HG02571 (cell line): Measurements from ENCODE around the gene HOXA10.

ENCODE experiments used
- ATAC-seq: cut with Tn5 transposase; IDR thresholded peaks from one replicate; pipeline ENCODE4 v1.9.1; 2021; ENCODE audit warnings: mild to moderate bottlenecking, moderate library complexity; ENCODE audit not compliant: unreplicated experiment

HOXA10 gene

DNA sequence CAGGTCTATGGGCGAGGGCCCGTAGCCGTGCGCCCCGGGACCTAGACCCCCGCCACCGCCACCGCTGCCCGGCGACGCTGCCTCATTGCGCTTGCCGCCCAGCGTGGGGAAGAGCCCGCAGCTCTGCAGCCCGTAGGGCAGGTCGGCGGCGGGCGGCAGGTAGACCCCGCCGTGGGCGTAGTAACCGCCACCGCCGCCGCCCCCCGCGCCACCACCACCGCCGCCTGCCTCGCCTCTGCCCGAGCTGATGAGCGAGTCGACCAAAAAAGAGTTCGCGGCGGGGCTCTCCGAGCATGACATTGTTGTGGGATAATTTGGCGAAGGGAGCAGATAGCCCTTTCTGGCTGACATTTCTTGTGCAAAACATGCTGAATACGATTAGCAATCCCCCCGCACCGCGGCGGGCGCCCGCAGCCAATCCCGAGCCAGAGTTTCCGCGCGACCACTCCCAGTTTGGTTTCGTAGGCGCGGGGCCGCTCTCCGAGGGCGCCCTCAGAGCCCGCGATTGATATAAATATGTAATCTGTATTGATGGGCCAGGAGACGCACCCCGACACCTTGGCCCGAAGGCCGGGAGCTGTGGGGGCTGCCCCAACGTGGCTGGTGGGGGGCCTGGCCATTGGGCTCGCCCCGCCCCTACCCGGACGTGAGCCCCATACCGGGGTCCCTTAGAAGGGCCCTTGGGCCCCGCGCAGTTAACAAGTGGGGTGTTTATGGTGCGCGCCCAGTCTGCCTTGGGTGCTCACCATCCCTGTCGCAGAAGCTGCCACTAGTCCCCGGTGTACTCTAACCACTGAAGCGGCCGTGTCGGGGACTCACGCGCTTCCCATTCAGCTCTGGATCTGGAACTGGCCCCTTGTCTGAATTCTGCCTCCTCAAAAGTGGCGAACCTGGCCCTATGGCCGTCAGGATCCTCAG is at the start of gene HOXA10:
TSS of gene HOXA10 (minus strand) at position 365 of the 918 bp plus-strand sequence. CDS start at position 351, 14 bp downstream.
- no peak for ATAC-seq

DNA sequence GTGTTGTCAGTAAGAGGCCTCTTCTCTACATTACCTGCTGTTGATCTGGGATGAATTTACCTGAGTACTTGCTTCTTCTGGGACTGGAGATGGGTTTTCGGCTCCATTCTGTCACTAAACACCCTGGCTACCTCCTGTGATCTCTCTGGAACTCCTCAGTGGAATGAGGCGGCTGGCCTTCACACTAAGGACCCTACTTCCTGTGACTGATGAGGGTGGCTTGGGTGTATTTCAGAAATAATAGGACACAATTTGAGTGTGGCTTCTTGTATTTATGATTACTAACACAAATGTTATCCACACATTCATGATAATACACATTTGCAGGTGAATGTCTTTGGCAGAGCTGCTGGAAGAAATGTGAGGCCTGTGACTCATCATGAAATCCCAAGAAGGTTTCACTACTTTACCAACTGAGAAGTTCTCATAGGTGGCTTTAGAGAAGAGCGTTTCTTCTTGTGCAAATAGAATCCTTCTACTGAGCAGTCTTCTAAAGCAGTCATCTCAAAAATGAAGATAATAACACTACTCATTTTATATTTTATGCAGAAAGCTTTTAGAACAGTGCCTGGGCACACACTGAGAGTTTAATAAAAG is 47.2 kb upstream of the HOXA10 start:
- ATAC-seq: no peak

DNA sequence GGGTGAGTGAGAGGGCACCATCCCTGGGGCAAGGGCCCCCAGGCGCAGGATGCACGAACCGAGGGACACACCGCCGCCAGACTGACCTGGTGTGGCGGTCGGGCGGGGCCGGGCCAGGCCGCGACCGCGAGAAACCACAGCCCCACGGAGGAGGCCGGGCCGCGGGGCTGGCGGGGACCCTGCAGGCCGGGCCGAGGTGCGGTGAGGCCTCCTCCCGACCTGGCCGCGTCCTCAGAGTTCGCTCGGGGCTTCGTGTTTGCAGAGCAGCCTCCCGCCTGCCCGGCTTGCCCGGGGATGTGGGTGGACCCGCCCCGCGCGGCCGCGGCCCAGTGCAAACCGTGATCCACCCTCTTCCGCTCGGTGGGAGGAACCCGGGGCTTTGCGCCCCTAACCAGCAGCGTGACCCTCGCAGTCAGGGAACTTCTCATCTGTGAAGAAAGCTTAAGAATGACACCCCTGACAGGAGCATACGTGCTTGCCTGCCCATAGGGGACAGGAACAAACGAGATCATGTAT is 46.4 kb upstream of the HOXA10 start:
- no peak for ATAC-seq

DNA sequence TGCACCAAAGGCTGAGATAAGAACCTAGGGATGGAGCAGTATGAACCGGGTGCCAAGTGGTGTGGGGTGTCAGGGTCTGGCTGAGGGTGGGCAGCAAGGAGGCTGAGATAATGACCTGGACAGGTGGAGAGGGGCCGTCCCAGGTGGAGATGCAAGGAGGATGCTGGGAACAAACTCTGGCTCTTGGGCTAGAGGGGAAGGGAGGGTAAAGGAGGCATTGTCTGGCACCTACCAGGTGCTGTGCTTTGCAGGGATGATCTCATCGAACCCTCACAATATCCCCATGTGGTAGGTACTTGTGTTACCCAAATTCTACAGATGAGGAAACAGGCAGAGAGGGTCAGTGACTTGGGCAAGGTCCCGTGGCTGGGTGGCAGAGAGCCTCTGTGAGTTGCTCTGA is 45.7 kb upstream of the HOXA10 start:
- ATAC-seq: no peak

DNA sequence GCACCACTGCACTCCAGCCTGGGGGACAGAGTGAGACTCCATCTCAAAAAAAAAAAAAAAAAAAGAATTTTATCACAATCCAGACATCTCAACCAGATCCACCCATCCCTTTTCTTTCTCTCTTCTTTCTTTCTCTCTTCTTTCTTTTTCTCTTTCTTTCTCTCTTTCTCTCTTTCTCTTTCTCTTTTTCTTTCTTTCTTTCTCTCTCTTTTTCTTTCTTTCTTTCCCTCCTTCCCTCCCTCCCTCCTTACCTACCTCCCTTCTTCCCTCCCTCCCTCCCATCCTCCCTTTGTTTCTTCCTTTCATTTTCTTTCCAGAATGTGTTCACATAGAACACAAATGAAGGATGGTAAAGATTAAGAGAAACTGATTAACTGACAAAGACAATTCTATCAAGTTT is 43.8 kb upstream of the HOXA10 start:
- no peak for ATAC-seq

DNA sequence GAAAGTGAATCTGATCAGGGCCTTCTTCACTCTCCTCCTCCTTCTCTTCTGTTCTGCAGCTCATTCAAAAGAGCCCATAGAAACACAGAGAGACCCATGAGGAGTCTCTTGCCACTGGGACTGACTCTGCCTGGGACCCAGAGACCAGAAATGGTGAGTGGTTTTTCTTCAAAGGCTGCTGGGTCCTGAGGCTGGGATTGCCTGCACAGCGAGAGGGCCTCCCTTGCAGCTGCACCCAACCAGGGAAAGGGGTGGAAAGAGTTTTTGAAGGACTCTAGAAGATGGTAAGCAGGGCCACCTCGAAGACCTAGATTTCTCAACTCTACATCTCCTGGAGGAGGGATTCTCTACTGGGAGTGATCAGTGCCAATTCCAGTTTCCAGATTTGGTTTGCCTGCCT is 41.2 kb upstream of the HOXA10 start:
- ATAC-seq: no peak

DNA sequence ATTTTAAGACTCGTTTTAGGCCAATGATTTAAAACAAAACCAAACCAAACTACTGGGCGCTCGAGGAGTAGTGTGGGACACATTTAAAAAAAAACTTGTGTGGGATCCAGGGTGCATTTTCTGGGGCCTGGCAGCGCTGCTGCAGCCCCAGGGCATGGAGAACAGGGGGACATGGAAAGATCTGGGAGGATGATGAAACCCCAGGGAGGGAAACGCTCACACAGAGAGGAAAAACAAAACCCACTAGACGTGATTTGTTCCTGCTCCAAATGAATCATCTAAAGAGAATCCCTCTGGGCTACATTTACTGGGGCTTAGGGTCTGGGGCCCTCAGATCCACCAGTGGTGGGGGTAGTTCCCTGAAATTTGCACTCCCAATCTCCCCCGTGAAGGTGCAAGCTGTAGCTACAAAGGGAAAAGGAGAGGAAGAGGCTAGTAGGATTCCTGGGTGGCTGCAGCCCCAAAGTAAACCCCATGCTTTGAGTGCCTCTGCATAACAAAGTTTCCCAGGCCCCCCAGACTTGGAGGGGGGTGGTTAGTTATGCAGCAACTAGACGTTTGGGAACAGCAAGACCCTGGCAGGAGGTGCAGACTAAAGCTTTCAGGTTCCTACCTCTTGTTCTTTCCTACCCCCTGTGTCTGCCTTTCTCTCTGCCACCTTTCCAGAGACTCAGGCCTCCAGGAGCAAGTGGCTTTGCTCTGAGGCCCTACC is 40.3 kb upstream of the HOXA10 start:
- no peak for ATAC-seq

DNA sequence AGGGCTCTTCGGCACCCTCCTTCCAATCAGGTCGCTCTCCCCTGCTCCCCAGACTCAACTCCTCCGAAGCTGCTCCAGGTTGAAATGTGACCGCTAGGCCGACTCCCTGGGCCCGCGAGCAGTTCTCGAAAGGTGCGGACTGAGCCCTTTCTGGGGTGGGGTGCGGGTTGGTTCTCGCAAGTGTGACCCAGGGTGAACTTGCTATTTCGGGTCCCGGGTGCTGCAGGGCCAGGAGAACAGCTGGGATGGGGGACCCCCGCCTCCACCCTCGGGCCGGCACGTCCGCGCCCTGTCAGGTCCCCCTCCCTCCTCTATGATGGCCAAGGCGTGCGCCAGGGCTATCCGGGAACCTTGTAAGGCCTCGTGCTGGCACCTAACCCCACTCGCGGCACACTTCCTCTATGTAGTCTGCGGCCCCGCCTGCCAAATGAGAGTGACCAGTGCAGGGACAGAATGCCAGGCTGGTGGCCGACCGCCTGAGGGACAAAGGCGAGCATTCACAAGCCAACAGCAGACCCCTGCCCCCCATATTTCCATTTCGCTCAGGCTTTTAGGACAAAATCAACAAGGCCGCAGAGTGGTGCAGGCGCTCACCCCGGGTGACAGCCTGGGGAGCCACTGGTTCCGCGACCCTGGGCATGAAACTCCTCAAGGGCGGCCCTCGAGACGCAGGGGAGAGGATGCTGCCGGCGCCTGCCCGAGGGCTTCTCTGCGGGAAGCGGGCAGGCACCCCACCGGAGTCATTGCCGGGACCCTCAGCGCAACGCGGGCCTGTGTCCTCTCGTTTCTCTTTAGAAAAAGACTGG is 39.5 kb upstream of the HOXA10 start:
- no peak for ATAC-seq

DNA sequence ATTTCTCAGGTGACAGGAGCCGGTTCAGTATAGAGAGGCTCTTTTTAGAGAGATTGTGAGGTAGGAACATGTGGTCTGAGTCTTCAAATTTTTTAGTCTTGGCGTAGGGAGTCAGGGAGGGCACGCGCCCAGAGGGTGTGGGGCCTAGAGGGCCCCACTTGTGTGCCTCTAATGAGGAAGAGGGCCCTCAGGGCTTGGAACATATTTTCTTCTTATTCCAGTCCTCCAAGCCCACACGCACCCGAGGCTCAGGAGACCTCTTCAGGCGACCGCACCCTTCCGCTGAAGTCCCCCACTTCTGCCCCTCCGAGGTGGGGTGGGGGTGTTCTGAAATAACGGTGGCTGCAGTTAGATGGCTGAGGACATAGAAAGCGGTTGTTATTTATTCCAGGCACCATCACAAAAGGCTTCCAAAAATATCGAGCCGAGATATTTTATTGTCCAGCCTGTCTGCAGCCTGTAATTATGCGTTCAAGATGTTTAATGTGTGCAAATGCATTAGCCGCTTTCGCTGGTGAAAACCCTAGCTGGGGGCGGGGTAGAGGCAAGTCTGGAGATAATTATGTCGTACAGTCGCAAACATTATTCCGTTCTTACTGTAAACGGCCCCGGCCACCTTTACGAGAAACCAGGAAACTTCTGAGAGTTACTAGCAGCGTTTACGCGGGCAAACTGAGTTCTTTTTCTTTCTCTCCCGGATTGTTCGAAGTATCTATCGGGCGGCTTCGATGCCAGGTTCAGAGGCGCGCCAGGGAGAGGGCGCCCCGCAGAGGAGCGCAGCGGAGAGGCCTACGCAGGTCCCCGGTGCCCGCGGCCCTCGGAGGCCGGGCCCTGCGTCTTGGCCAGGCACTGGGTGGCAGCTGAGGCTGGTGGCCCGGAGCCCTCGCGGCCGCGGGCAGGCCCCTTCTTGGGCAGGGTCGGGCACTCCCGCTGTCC is 38.6 kb upstream of the HOXA10 start:
- no peak for ATAC-seq

DNA sequence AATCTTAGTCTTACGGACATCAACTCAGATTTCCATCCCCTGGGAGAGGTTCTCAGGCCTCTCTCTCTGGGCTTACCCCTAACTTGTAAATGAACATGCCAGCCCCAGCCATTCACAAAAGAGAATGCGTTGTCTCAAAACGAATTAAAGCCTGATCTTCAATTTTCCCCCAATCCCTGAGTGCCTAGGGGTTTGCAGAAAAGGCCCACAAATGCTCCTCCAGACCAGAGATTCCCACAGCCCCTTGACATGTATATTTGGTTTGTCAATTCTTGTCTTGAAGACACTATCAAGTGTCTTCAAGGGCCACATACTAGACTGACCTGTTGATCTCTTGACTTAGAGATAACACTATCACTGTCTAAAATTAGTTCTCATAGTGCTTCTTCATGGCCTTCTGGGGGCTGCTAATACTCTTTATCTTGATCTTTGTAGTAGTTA is 37.7 kb upstream of the HOXA10 start:
- ATAC-seq: no peak

DNA sequence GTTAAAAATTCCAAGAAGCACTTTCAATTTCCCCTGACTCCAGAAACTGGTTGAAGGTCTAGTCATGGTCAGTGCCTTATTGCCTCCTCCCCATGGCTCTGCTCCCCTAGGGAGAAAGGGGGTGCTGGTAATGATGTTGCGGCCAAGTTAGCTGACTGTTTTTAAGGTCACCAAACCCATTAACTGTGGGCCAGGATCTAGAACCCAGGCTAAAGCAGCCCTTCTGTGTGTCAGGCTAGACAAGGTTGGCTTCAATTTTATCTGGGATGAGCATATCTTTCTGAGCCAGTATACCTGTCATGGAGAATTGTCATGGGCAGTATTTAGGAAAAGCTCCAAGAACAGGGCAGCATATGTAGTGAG is 36.9 kb upstream of the HOXA10 start:
- no peak for ATAC-seq

DNA sequence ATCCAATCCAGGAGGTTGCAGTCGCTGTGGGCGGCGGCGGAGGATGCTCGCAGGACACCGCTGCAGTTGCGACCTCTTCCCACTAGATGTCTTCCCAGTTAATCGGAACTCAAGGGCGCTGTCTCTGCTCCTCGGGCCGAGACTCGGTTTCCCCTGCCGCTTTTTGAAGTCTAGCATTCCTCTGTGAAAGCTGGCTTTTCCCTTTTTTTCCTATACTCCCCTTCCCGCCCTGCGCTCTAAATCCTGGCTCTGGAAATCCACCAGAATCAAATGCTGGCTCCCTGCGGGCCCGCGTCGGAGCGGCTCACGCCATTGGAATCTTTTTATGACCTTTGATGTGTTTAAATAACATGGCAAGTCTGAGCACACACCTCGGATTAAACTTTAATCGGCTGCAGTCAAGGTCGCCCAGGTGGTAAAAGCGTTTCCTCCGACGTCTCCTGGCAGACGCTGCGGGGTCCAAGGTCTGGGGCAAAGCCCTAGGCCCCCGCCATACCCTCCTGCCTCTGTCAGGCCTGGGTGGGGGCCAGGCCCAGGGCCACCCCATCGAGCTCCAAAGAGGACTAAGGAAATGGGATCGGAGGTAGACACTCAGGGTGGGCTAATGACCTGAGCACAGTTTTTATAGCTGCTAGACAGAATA is 36.4 kb upstream of the HOXA10 start:
- ATAC-seq: no peak

DNA sequence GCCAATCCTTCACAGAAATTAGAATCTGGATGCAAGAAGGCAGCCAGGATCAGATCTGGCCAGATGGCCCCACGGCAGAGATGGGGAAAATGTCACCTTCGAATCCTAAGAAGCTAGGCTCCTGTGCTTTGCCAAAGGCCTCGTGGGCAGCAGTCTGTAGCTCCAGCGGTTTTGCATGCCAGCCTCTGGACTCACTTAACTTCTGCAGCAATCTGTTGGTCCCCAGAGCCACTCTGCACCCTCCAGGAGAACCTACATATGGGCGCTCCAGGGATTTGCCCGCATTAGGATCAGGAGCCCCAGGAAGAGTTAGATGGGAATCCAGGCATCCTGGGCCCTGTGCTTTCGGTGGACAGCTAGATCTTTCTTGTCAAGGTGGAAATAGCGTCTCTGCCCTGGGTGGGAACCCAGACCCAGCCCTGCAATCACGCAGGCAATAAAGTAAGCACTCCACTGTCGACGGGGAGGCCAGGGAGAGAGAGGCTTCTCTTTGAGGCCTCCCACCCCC is 35.9 kb upstream of the HOXA10 start:
- ATAC-seq: no peak

DNA sequence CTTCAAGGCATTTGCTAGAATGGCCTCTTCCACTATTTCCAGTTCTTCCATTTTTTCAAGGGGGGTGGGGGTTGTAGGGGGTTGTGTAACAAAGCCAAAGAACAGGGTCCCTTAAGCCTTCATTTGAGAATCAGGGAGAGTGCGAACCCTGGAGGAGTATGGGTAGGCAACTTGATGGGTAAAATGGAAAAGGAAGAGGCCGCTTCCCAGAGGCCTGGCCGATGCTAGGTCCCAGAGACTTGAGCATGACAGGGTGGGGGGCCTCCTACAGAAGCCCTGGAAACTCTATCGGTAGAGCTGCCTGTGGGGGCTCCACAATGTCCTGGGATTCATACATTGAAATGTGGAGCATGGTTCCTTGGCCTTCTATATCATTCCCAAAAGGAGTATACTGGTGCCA is 34.9 kb upstream of the HOXA10 start:
- no peak for ATAC-seq

DNA sequence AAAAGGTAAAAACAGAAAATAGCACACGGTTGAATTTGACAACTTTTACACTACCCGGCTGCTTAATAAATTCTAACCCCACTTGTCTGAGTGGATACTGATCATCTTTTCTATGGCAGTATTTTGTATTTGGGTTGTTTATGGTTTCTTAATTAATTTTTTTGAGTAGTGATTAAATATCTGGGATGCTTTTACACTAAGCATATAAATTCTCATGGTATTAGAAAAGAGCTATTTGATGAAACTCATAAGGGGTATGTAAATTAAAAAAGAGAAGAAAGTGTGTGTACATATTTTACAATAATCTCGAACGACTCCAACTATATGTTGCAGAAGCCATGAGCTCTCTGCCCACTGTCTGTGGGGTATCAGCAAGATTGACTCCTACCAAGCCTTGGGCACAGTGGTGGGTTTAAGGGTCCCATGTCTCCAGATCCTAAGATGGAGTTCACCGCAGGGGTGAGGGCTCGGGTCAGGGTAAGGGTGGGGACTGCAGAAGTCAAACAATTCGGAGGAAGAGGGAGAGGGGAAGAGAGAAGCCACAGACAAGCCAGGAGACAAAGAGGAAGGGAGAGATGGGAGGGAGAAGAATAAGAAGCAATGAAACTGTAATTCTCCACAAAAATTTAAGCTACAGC is 33.3 kb upstream of the HOXA10 start:
- no peak for ATAC-seq

DNA sequence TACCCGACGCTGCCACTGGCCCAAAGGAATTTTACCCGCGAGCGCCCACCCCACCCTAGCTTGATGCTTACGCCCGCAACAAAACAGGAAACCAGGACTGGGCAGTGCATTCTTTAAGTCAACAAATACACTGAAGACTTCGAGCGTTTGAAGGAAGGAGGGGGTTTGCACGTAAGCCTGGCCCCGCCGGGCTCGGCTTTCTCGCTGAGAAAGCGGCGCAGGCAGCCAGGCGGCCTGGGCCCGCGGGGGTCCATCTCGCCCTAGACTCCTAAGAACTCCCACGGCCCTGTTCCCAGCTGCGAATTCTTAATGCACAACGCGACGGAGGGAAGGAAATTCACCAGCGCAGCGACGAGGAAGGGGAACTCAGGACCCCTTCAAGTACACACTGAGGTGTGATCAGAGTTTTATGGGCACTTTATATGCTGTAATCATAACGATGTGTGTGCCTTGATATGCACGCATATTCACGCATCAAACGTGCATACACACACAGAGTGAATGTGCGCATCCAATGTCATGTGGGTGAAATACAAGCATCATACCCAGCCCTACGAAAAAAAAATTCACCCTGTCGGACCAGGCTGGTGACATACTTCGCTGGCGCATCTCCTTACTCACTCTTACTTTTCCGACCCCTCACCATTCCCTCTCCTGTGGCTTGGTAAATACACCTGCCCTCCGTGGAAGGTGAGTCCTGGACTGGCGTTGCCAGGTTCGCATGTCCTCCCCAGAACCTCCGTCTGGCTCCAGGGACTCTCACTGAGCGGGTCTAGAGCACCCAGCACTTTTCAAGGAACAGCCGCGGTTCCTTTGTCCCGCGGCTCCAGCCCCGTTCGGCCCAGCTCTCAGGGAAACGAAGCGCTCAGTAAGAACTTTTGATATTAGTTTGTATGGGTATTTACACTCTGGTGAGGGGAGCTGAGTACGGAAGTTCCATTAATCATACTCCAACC is 31.5 kb upstream of the HOXA10 start:
- no peak for ATAC-seq

DNA sequence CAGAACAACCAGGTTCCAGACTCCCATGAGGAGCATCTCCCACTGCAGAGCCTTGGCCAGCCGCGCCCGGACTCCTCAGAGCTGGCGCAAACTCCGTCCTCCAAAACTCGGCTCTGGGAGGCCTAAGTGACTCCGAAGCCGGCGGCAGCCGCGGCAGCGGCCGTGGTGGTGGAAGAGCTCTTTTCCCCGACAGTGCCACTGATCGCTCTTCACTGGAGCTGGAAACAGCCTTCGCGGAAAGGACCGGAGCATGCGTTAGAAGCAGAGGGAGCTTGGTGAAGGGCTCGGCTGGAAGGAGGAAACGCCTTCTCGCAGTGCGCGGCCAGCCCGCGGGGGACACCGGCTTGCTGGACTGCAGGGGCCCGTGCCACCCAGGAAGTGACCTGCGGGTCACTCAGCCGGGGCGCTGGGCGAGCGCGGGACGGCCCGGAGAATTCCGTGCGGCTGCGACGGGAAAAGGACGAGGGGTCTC is 30.8 kb upstream of the HOXA10 start:
- ATAC-seq: no peak
